NCI-H1092 (cell line): ENCODE data around the gene C14orf93.
A peak's percentile ranks its signal among the peaks of the same experiment; 100 is the strongest.
"Not testable (repeated sequence)": the region's sequence is repeated elsewhere in the genome, so short reads cannot be mapped to it uniquely, and the experiment has no call there.

Experiments used
- DNase-seq: peaks from one replicate; lab custom pipeline; 2025; lab: John Stamatoyannopoulos, UW

The C14orf93 gene

GRCh38 chr14:23021434-23021833, 11.5 kb upstream of the C14orf93 start:
- DNase-seq, result no peak

- DNase-seq, result no peak
These were observed 10.5 kb upstream of the C14orf93 start for GRCh38 chr14:23020143-23021128.

DNA sequence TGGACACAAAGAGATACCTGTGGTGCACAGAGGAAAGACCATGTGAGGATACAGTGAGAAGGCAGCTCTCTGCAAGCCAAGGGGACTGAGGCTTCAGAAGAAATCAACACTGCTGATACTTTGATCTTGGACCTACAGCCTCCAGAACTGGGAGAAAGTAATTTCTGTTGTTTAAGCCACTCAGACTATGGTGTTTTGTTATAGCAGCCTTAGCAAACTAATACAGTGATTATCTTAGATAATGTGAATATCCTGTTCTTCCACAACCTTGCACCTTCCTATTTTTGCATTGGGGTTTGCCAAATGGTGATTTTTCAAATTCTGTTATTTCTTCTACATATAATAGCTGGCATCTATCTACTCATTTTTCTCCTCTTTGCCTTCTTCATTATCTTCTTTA, 8.2 kb upstream of the C14orf93 start:
- no peak for DNase-seq

DNA sequence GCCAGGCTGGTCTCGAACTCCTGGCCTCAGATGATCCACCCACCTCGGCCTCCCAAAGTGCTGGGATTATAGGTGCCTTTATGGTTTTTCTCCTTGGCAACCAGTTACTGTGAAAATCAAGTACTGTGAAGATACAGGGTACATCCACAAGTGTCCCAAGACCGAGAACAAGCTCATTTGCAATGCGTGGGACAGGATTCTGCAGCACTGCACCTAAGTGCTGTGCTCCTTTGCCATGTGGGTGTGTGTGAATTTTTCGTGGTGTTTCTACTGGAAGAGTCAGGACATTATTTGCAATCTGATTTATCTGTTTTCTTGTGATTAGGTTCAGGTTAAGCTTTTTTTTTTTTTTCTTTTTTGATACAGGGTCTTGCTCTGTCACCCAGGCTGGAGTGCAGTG, 7.1 kb upstream of the C14orf93 start:
- no peak for DNase-seq

DNA sequence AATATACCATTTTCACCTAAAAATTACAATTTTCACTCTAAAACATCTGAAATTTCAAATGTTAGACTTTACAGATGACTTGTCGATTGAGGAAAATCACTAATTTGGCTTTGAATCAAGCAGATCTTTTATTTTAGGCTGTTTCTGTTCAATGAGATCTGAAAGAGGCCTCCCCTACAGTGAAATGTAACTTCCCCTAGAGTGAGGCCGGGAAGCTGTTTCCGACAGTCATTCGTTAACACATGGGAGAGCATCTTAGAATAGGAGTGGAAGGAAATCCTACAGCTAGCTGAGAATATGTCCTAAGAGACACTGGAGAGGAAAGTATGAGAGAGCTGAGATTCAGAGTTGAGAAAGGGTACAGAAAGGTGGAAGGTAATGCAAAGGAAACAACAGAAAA, 5.7 kb upstream of the C14orf93 start:
- DNase-seq, result no peak

DNA sequence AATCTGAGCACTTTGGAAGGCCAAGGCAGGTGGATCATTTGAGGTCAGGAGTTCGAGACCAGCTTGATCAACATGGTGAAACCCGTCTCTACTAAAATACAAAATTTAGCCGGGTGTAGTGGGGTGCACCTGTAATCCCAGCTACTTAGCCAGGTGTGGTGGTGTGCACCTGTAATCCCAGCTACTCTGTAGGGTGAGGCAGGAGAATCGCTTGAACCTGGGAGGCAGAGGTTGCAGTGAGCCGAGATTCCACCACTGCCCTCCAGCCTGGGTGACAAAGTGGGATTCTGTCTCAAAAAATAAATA, 3.8 kb upstream of the C14orf93 start:
- DNase-seq, result not testable (repeated sequence)

DNA sequence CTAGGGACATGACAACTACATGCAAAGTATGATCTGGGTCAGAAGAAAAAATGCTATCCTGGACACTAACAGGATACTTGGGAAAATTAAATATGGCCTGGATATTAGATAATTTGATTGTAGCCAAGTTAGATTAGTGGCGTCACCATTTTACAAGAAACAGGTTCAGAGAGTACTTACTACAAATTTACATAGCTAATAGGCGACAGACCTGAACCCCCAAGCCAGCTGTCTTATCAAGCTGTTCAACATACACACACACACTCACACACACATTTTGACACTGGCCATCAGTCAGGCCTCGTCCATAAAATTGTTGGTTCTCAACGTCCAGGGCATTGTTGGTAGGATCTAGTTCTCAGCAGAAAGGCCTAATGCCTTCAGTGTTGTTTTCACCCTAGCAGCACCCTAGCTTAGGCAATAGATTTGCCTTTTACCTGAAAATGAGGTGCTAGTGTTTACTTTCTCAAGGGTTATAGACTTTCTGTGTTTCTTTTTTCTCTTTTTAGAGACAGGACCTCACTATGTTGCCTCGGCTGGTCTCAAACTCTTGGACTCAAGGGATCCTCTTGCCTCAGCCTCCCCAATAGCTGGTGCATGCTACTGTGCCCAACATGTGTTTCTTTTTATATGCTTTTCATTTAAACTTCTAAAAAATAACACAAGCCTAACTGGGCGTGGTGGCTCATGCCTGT, 3.3 kb upstream of the C14orf93 start:
- no peak for DNase-seq

DNA sequence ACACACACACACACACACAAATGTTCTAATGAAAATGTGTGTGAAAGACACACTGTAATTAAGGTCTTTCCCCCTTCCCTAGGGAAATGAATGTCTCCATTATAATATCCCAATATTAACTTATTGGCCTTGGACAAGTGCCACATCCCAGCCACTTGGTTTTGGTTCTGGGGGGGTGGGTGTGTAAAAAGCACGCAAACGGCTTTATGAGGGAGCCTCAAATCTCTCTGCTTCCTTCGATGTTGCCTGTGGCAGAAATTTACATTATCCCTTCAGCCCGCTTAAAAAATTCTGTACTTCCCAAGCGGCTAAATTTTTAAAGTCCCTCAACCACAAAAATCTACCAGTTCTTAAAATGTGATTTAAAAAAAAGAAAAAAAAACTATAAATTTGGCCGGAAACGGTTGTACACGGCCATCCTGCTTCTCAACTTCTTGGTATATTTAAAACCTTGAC, 432 bp downstream of the C14orf93 start:
- peak; percentile 31 for DNase-seq

GRCh38 chr14:23008831-23009230, 1.1 kb downstream of the C14orf93 start:
- DNase-seq, result peak; percentile 81

DNA sequence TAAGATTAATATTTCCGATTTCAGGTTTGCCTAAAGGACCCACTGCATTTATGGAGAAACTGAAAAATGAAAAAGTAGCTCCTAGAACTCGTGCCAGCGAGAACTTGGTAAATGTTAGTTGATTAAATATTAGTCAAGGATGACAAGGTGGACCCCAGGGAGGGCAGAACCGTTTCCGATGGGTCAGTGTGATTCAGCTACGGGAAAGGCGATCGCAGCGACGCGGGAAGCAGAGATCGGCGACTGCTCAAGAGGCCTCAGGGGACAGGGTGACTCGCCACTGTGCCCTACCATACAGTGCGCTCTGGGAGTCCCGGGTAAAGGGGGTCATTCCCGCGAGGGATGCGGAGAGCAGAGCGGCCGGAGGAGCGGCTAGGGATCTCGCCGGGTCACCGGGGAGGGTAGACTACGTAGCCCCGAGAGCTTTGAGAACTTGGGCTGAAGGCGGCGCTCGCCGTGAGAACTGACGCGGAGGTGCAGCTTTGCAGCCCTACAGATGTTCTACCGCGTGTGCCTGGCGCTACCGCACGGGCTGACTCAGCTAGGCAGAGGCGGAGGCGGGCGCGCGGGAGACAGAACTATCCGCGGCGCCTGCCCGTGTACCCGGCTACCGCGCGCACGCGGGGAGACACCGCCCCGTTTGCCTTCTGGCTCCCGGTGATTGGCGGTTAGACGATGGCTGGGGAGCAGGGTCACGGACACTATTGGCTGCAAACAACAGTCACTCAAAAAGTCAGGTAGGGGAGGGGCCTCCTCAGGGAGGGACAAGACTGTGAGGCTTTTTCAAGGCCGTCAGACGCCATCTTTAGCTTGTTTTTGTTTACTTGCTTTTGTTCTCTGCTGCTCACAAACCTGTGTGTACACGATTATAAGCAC, 3.2 kb downstream of the C14orf93 start:
- DNase-seq, result peak; percentile 99

GRCh38 chr14:23006188-23006534, 3.8 kb downstream of the C14orf93 start:
- DNase-seq, result no peak

- DNase-seq, result no peak
These were observed 4.3 kb downstream of the C14orf93 start for GRCh38 chr14:23005451-23006187.

DNA sequence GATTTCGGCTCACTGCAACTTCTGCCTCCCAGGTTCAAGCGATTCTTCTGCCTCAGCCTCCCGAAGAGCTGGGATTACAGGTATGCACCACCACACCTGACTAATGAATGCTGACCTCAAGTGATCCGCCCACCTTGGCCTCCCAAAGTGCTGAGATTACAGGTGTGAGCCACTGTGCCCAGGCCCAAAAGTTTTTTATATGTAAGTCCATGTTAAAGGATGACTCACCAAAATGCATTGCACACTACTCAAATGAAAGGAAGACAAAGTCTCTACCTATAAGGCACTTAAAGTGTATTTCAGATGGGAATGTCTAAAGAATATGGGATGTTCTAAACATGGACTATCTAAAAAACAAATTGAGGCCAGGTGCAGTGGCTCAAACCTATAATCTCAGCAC, 5.7 kb downstream of the C14orf93 start:
- DNase-seq, result not testable (repeated sequence)

GRCh38 chr14:23002592-23002991, 7.4 kb downstream of the C14orf93 start:
- DNase-seq, result no peak

DNA sequence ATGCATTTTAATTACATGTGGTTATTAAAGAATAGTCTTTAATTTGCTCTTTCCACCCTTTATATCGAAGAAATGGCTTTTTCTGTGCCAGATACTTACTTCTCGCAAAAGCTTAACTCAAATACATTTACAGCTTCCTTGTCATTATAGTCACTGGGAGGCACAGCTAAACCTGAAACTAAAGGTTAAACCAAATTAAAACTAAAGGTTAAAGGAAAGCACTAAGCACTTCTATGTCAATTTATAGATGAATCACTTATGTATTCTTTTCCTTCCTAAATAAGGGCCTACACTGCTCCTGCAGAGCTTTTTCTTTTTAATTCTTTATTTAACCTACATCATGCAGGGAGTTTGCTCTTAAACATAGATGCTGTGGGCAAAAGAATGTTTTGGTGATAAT, 9.1 kb downstream of the C14orf93 start:
- DNase-seq, result no peak

DNA sequence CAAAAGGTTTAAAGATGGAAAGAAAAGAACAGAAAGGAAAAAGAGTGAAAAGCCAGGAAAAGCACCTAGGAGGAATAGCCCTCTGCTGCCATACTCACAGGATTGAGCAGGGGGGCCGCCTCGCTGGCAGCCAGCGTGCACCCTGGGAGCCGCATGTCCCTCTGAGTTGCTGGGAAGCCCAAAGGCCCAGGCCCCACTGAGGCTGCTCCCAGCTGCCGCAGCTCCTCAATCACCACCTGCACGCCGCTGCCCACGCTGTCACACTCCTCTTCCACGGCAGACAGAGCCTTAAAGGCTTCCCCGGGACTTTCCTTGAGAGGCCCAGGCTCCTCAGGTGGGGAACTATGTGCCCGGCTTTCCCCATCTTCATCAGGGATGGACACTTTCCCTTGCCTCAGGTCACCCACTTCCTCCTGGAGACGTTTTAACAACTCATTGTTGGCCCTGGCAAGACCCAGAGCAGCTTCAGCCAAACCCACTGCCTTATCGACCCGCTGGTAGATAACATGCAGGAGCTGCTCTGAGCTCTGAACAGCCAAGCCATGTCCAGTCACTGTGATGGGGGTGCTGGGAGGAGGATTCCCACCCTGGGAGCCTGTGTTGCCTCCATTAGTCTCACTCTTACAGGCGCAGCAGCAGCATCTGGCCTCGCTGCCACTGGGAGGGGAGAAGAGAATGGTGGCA, 11.5 kb downstream of the C14orf93 start:
- DNase-seq, result no peak

GRCh38 chr14:22997676-22998323, 12.1 kb downstream of the C14orf93 start:
- DNase-seq, result peak; percentile 53

GRCh38 chr14:22996768-22997654, 12.9 kb downstream of the C14orf93 start:
- DNase-seq, result no peak

DNA sequence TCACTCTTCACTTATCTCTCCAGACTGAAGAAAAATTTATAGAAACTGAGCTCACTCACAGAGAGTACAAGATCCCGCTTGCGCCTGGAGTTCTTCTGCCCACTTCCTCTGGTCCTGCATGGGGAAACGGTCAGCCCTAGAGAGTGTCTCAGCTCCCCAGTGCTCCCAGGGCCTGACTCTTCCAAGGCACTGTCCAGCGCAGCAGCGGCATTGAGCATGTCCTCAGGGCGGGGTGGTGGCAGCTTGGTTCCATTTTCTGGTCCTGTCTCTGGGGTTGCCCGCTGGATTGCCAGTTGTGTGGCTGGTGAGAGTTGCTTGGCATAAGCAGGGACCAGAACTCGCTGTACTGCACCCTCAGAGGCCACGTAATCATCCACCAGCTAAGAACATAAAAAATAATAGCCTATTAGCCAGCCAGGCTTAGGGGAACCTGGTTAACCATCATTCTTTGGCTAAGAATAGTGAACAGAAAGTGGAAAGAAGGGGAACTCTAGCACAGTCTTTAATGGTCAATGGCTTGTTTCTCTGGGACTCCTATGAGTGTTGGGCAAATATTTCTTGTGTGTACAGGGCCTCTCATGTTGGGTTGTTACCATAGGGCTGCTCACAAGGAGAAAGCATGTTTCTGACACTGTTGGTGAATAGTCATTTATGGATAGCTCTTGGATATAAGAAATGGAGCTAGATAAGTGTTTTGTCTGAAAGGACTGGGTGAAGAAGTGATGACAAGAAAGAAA, 13.9 kb downstream of the C14orf93 start:
- no peak for DNase-seq
